ENCODE data around the gene GSS.
A peak's percentile ranks its signal among the peaks of the same experiment; 100 is the strongest.

The GSS gene

DNA sequence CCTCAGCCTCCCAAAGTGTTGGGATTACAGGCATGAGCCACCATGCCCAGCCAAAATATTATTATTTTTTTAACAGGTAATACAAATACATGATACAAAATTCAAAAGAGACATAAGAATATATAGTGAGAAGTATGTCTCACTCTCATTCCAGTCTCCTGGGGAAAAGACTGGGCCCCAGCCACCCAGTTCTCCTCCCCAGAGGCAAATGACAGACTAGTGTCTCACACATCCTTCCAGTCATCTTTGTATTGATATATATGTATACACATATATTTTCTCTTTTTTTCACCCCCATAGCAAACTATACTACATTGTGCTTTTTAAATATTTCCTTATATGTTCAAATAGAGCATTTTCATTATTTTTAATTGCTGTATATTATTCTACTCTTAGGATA is 8.3 kb downstream of the GSS start:
- TF ChIP-seq, protein P1, sequence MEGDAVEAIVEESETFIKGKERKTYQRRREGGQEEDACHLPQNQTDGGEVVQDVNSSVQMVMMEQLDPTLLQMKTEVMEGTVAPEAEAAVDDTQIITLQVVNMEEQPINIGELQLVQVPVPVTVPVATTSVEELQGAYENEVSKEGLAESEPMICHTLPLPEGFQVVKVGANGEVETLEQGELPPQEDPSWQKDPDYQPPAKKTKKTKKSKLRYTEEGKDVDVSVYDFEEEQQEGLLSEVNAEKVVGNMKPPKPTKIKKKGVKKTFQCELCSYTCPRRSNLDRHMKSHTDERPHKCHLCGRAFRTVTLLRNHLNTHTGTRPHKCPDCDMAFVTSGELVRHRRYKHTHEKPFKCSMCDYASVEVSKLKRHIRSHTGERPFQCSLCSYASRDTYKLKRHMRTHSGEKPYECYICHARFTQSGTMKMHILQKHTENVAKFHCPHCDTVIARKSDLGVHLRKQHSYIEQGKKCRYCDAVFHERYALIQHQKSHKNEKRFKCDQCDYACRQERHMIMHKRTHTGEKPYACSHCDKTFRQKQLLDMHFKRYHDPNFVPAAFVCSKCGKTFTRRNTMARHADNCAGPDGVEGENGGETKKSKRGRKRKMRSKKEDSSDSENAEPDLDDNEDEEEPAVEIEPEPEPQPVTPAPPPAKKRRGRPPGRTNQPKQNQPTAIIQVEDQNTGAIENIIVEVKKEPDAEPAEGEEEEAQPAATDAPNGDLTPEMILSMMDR (IDR thresholded peaks at IDR 0.05; ENCODE audit: insufficient read depth, low read depth, low read length, missing control alignments) = no peak
- DNase-seq (ENCODE audit: low read depth) = peak; percentile 46
- no peak overlapping the region for H3K4me3 ChIP-seq (ENCODE audit: low read length)

DNA sequence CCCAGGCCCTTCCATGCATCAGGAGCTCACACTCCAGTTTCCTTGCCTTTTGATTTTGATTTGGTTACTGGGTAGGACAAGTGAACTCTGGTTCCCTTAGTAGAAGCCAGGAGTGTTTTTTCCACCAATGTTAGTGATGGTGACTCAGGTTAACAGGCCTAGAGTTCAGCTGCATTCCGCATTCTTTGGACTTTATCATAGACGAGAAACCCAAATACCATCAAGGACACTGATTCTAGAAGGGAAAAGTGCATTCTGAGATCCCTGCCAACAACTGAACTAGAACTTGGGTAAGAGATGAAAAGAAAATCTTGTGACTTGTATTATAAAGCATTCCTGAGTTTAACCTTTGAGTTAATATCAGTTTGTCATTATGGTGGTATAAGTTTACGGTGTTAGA is 8.9 kb downstream of the GSS start:
- TF ChIP-seq, protein P1 (IDR thresholded peaks at IDR 0.05; ENCODE audit: insufficient read depth, low read depth, low read length, missing control alignments) = no peak
- no peak for DNase-seq (ENCODE audit: low read depth)
- H3K4me3 ChIP-seq (ENCODE audit: low read length) = no peak overlapping the region

DNA sequence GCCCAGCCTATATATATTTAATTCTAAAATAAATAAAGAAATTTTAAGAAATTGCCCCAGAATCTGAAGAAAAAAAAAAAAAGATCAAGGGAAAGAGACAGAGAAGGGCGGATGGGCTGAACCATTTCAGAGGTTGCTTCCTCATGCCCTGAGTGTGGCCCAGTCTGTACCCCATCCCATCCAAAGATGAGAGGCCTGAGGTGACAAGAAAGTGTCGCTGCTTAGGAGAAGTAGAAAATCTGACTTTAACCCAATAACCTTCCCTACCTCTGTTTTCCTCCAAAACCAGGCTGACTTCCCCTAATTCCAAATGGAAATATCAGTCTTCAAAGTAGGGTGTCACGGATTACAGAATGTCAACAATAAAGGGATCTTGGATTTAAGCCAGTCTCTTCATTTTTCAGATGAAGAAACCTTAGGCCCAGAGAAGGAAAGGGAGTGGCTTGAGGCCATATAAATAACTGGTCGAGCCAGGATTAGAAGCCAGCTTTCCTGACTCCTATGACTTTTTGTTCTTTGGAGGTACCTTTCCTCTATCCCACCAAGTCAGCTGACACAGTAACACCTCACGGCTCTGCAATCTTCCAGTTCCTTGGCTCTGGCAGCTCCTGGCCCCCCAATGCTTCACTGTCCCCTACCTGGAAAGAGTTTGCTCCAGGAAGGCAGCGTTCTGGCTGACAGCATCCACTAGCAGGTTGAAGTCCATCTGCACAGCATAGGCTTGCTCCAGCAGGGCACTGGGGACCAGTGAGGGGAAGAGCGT is 10.1 kb downstream of the GSS start:
- peak; percentile 54 for DNase-seq (ENCODE audit: low read depth)
- no peak overlapping the region for H3K4me3 ChIP-seq (ENCODE audit: low read length)
- TF ChIP-seq, protein P1 (IDR thresholded peaks at IDR 0.05; ENCODE audit: insufficient read depth, low read depth, low read length, missing control alignments) = no peak

DNA sequence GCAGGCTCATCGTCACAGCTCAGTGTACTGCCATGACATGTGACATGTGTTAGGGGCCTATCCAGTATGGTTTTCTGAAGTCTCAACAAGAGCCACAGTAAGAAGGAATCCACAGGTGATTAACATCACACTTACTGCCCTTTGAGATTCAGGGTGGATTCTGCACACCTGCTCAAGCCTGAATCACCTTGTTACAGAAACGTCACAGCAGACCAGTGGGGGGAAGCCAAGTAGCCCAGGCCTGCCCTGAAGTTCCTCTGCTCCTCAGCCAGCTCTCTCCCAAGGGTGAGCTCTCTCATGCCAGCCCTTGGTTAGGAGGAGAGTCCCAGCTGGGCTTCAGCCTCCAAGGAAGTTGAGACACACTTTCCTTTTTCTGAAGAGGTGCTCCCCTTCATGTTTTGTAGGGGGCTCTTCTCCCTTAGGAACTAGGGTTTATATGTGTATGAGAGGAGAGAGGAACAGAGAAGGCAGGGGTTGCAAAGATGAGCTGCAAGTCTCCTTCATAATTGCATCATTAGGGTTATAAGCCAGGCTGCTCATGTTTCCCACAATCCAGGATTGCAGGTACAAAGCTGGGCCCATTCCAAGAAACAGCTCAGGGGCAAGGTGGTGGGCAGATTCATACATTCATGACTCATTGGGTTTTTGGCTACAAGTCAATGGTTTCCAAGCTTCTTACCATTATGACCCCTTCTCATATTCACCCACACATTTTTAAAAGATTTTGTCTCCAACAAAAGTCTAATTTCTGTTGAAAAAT is 11.6 kb downstream of the GSS start:
- TF ChIP-seq, protein P1 (IDR thresholded peaks at IDR 0.05; ENCODE audit: insufficient read depth, low read depth, low read length, missing control alignments) = no peak
- H3K4me3 ChIP-seq (ENCODE audit: low read length) = no peak overlapping the region
- peak; percentile 95 for DNase-seq (ENCODE audit: low read depth)

DNA sequence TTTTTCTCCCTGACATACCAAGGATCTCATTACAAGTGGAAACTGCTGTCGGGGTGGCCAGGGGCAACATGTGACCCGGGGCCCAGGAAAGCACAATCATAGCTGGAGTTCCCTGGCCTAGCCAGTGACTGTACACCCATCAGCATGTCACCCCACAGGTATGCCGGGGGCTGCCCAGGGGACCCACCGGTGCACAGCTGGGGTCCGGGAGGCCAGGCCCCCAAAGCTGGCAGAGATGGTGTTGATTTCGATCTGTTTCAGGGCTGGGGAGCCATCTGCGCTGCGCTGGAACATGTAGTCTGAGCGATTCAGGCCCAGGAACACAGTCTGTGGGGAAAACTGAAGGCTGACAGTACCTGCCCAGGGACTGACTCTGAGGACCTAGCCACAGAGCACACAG is 13.3 kb downstream of the GSS start:
- DNase-seq (ENCODE audit: low read depth) = no peak
- TF ChIP-seq, protein P1 (IDR thresholded peaks at IDR 0.05; ENCODE audit: insufficient read depth, low read depth, low read length, missing control alignments) = no peak

DNA sequence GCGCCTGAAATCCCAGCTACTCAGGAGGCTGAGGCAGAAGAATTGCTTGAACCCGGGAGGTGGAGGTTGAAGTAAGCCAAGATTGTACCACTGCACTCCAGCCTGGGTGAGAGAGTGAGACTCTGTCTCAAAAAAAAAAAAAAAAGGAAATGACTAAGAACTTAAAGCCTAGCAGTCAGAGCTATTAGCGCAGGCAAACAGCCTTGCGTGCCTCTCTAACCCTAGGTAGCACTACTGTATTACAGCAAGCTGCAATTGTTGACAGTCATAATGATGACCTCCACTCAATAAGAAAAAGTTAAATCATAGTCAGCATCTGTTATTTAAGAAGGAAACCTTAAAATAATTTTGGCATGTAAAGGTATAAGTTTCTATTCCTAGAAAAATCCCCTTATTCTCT is 14.4 kb downstream of the GSS start:
- peak; percentile 51 for DNase-seq (ENCODE audit: low read depth)
- TF ChIP-seq, protein P1 (IDR thresholded peaks at IDR 0.05; ENCODE audit: insufficient read depth, low read depth, low read length, missing control alignments) = no peak
- H3K4me3 ChIP-seq (ENCODE audit: low read length) = no peak overlapping the region

More for the DNA sequence above, 13.3 kb downstream of the GSS start:
- no peak overlapping the region for H3K4me3 ChIP-seq (ENCODE audit: low read length)

Data from epithelial cell of esophagus (primary cell).